KMS-11 (cell line): ENCODE results near the gene CCDC185.
A peak's percentile ranks its signal among the peaks of the same experiment; 100 is the strongest.

Source experiments
- H2AFZ ChIP-seq: fragments of 200-600 bp; sonication (generic); 2 replicates; pipeline ENCODE4 v1.6.1; 2016; ENCODE audit warnings: antibody characterized with exemption, mixed run types, low read depth
- H3K27ac ChIP-seq: fragments of 200-600 bp; sonication (generic); 2 replicates; pipeline ENCODE4 v1.6.1; 2016; ENCODE audit warnings: mild to moderate bottlenecking, mixed run types
- H3K27me3 ChIP-seq: fragments of 200-600 bp; sonication (generic); 2 replicates; pipeline ENCODE4 v1.6.1; 2017; ENCODE audit warnings: mild to moderate bottlenecking, low read depth, mixed run types, moderate library complexity; ENCODE audit not compliant: insufficient read depth
- H3K36me3 ChIP-seq: fragments of 200-600 bp; sonication (generic); 2 replicates; pipeline ENCODE4 v1.6.1; 2017; ENCODE audit warnings: mild to moderate bottlenecking, mixed run types; ENCODE audit not compliant: insufficient read depth
- H3K4me1 ChIP-seq: fragments of 200-600 bp; sonication (generic); 2 replicates; pipeline ENCODE4 v1.6.1; 2016; ENCODE audit warnings: mild to moderate bottlenecking, low read depth, mixed run types; ENCODE audit not compliant: poor library complexity, severe bottlenecking
- H3K4me2 ChIP-seq: fragments of 200-600 bp; sonication (generic); 2 replicates; pipeline ENCODE4 v1.7.0; 2016; ENCODE audit warnings: mild to moderate bottlenecking, mixed run types
- H3K4me3 ChIP-seq: fragments of 200-600 bp; sonication (generic); IDR thresholded peaks from 2 replicates; pipeline ENCODE4 v1.6.1; 2017; ENCODE audit warnings: low read depth, low read length, mixed read lengths; ENCODE audit not compliant: insufficient read depth
- H3K79me2 ChIP-seq: fragments of 200-600 bp; sonication (generic); 2 replicates; pipeline ENCODE4 v1.6.1; 2016; ENCODE audit warnings: low read depth, mixed run types; ENCODE audit not compliant: insufficient read depth
- H3K9ac ChIP-seq: fragments of 200-600 bp; sonication (generic); 2 replicates; pipeline ENCODE4 v1.6.1; 2016; ENCODE audit warnings: mild to moderate bottlenecking, mixed run types
- H4K20me1 ChIP-seq: fragments of 200-600 bp; sonication (generic); 2 replicates; pipeline ENCODE4 v1.6.1; 2016; ENCODE audit warnings: mild to moderate bottlenecking, mixed run types; ENCODE audit not compliant: insufficient read depth
- CTCF ChIP-seq: fragments of 200-600 bp; sonication (generic); conservative IDR thresholded peaks from 2 replicates; pipeline ENCODE4 v1.6.1; 2017; ENCODE audit warnings: low read depth, mild to moderate bottlenecking, antibody characterized with exemption, low read length, moderate library complexity, mixed read lengths

Gene CCDC185

DNA sequence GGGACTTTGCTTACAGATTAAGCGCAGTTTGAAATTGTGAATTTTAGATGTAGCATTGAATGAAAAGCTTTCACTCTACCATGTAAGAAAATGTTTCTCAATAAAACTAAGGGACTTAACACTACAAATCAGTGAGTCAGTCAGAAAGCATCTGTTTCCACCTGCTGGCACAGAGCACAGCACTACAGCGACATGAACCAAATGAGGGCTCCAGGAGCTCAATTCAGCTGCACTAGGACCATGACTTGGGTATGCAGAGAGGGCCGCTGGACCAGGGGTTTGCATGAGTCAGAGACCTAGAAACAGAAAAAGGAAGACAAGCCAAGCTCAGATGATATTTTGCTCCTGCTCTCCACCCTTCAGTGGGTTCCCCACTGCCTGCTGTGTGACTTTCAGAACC lies 34.4 kb upstream of the CCDC185 start:
- no peaks in the 10 kb centered on the region for H4K20me1 ChIP-seq
- no peaks in the 10 kb centered on the region for H3K27me3 ChIP-seq
- TF ChIP-seq CTCF, result no peak
- H3K4me3 ChIP-seq, result no peak overlapping the region
- no peaks in the 10 kb centered on the region for H3K79me2 ChIP-seq
- no peaks in the 10 kb centered on the region for H3K36me3 ChIP-seq
- H3K4me2 ChIP-seq, result no peak overlapping the region
- H3K9ac ChIP-seq, result no peak overlapping the region
- H3K4me1 ChIP-seq, result no peaks in the 10 kb centered on the region
- H3K27ac ChIP-seq, result no peak overlapping the region
- no peak overlapping the region for H2AFZ ChIP-seq

GRCh38 chr1:223363057-223363855 lies 30.0 kb upstream of the CCDC185 start:
- Histone ChIP-seq H3K36me3 (no peaks in the 10 kb centered on the region), H2AFZ (peak overlapping the region; percentile 96), H3K9ac (peak overlapping the region; percentile 33; the same call in 1 of the 2 replicates), H3K4me3 (peak overlapping the region; percentile 75), H3K4me2 (peak overlapping the region; percentile 82), H3K27ac (no peak overlapping the region), H3K79me2 (no peaks in the 10 kb centered on the region), H4K20me1 (no peaks in the 10 kb centered on the region), H3K4me1 (no peaks in the 10 kb centered on the region), H3K27me3 (no peaks in the 10 kb centered on the region; the same call in 1 of the 2 replicates)
- no peak for TF ChIP-seq CTCF

DNA sequence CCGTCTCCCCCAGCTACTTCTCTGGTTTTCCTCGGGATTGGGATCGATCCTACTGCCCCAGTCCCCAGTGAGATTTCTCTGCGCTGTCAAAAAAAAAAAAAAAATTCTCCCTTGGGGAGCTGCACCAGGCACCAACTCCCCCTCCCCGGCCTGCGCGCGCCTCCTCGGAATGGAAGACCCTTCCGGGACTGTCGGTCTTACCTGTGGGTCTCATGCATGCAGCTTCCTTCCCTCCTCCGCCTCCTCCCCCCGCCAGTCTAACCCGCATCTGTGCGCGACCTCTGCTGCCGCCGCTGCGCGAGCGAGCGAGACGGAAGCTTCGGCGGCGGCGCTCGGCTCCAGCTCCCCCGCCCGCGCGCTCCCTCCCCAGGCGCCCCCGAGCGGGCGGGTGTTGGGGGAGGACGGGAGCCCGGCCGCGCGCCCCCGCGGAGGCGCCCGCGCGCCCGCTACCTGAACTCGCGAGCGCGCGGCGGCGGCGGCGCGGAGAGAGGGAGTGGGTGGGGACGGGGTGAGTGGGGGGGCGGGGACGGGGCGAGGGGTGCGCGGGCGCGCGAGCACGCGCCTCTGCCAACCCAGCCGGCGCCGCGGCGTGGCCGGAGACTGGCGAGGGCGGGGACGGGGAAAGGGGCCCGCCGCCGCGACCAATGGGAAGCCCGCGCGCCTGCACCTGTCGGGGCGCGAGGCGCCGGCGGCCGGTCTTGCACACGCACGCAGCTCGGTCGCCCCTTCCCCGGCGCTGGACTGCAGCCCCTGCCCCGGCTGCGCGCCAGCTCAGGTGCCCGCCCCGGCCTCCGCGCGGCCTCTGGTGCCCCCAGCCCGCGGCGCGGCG lies 29.1 kb upstream of the CCDC185 start, which contains the start of gene SUSD4:
Gene SUSD4, minus strand, starts transcription at position 321 of the 829 bp plus-strand sequence. CDS start 751 bp downstream, outside the sequence.
- no peaks in the 10 kb centered on the region; the same call in 1 of the 2 replicates for H3K27me3 ChIP-seq
- H3K9ac ChIP-seq, result peak within 1 kb of the TSS; percentile 33; the same call in 1 of the 2 replicates

More for the DNA sequence above, 29.1 kb upstream of the CCDC185 start, which contains the start of gene SUSD4:
- H3K4me3 ChIP-seq, result peak within 1 kb of the TSS; percentile 75
- TF ChIP-seq CTCF, result no peak
- no peaks in the 10 kb centered on the region for H3K36me3 ChIP-seq
- no peaks in the 10 kb centered on the region for H4K20me1 ChIP-seq
- H3K4me1 ChIP-seq, result no peaks in the 10 kb centered on the region
- peak within 1 kb of the TSS; percentile 82 for H3K4me2 ChIP-seq
- no peak within 1 kb of the TSS for H3K27ac ChIP-seq
- H2AFZ ChIP-seq, result peak within 1 kb of the TSS; percentile 96
- no peaks in the 10 kb centered on the region for H3K79me2 ChIP-seq
